ENCODE measurements around the gene ADRA2C.

DNA sequence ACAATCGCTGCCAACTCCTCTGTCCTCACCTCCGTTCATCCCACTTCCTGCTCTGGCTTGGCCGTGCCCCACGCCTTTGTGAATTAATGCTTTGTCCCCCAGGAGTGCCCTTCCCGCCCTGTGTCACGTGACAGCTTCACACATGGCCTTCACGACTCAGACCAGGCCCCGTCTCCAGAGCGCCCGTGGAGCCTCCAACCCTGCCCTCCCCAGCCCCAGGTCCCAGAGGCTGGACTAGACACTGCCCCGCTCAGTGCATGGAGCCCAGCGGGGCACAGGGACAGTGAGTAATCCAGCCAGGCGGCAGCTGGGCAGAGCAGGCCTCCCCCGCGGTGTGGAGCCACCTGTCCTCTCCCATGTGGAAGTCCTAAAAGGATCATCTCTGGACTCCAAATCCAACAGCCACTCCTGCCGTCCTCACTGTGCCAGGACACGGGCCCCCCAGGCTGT lies 7.4 kb downstream of the ADRA2C start:
- TF ChIP-seq YY1 (IDR thresholded peaks at IDR 0.05; ENCODE audit: insufficient read depth, insufficient read length), result no peak
- no peak for TF ChIP-seq ZNF274 (IDR thresholded peaks at IDR 0.05; ENCODE audit: low read depth, low read length)
- no peak for TF ChIP-seq SUZ12 (IDR thresholded peaks at IDR 0.05; ENCODE audit: extremely low read depth, insufficient read depth, insufficient read length)
